ENCODE data around the gene RINT1. TPM values are rescaled to one million over a fixed set of nuclear protein-coding genes. Genes with fewer than 3 reads are reported as not detected.
"Not testable (repeated sequence)": the region's sequence is repeated elsewhere in the genome, so short reads cannot be mapped to it uniquely, and the experiment has no call there.

Gene RINT1
- polyA plus RNA-seq, 3 donors, result 3.2 to 11.8 (median 5.2) TPM

- no peak overlapping the region for H3K27ac Mint-ChIP-seq
- H3K9me3 ChIP-seq (replicated peaks in 1 of 2; ENCODE audit: control insufficient read depth in 1 of 2, insufficient read depth in 1 of 2, low read length in 2 of 2), result no peaks in the 10 kb centered on the region
Observed at GRCh38 chr7:105594034-105594433, 62.0 kb downstream of the RINT1 start.

DNA sequence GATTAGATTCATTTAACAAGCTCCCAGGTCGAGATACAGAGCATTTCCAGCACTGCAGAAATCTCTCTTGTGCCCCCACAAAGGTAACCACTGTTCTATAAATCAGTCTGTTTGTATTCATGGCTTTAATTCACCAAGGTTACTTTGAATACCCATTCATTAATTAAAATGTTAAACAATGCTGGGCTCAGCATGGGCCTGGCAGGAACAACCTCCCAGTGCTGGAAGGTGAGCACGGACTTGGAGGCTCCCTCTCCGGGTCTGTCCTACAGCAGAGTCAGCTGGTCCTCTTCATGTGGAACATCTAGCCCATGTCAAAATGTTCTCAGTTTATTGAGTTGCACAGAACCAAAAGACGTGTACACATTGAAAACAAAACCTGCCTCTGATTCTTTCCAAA, 64.9 kb downstream of the RINT1 start:
- Histone ChIP-seq H3K4me1 (ENCODE audit: control insufficient read depth in 1 of 2, insufficient read depth in 2 of 2, low read length in 2 of 2) (no peaks in the 10 kb centered on the region), H3K4me2 (replicated peaks; ENCODE audit: extremely low read depth, low read length, poor library complexity, severe bottlenecking) (no peak overlapping the region), H3K27ac (ENCODE audit: low read depth in 1 of 2, low read length in 2 of 2) (no peak overlapping the region), H2AFZ (ENCODE audit: insufficient read depth, low read depth, low read length, poor library complexity, severe bottlenecking) (no peak overlapping the region), H4K20me1 (ENCODE audit: insufficient read depth, low read length) (no peaks in the 10 kb centered on the region), H3K4me3 (replicated peaks in 1 of 3; ENCODE audit: low read depth in 2 of 3, low read length in 3 of 3) (no peak overlapping the region), H3K36me3 (replicated peaks in 1 of 2; ENCODE audit: control insufficient read depth in 1 of 2, insufficient read depth in 2 of 2, low read length in 2 of 2) (no peaks in the 10 kb centered on the region), H3K79me2 (ENCODE audit: insufficient read depth, low read length) (no peaks in the 10 kb centered on the region), H3K9ac (ENCODE audit: insufficient read depth, low read length, poor library complexity, severe bottlenecking) (no peak overlapping the region), H3K9me3 (replicated peaks in 1 of 2; ENCODE audit: control insufficient read depth in 1 of 2, insufficient read depth in 1 of 2, low read length in 2 of 2) (no peaks in the 10 kb centered on the region), H3K27me3 (ENCODE audit: control insufficient read depth in 2 of 2, insufficient read depth in 2 of 2, low read length in 2 of 2) (no peaks in the 10 kb centered on the region)
- no peak for DNase-seq
- H3K9me3 Mint-ChIP-seq, result no peaks in the 10 kb centered on the region
- 91% methylated on average over 2 of the region's 4 CpGs for WGBS (ENCODE audit: insufficient coverage)
- intact Hi-C loops (cut with micrococcal nuclease), result no loop called here
- H3K27me3 Mint-ChIP-seq (ENCODE audit: low read depth in 3 of 3), result peaks cover 4 to 12% (median 6%) of the 10 kb centered on the region in 3 donors
- H3K4me3 Mint-ChIP-seq, result no peak overlapping the region
- TF ChIP-seq, protein P1, sequence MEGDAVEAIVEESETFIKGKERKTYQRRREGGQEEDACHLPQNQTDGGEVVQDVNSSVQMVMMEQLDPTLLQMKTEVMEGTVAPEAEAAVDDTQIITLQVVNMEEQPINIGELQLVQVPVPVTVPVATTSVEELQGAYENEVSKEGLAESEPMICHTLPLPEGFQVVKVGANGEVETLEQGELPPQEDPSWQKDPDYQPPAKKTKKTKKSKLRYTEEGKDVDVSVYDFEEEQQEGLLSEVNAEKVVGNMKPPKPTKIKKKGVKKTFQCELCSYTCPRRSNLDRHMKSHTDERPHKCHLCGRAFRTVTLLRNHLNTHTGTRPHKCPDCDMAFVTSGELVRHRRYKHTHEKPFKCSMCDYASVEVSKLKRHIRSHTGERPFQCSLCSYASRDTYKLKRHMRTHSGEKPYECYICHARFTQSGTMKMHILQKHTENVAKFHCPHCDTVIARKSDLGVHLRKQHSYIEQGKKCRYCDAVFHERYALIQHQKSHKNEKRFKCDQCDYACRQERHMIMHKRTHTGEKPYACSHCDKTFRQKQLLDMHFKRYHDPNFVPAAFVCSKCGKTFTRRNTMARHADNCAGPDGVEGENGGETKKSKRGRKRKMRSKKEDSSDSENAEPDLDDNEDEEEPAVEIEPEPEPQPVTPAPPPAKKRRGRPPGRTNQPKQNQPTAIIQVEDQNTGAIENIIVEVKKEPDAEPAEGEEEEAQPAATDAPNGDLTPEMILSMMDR (IDR thresholded peaks at IDR 0.05), result no peak
- H3K27ac Mint-ChIP-seq, result no peak overlapping the region
- H3K36me3 Mint-ChIP-seq, result no peaks in the 10 kb centered on the region
- peaks cover 2% of the 10 kb centered on the region for H3K4me1 Mint-ChIP-seq

More at GRCh38 chr7:105594034-105594433, 62.0 kb downstream of the RINT1 start:
- H3K27me3 ChIP-seq (ENCODE audit: control insufficient read depth in 2 of 2, insufficient read depth in 2 of 2, low read length in 2 of 2), result no peaks in the 10 kb centered on the region
- no peak overlapping the region for H3K27ac ChIP-seq (ENCODE audit: low read depth in 1 of 2, low read length in 2 of 2)
- no peak overlapping the region for H3K4me2 ChIP-seq (replicated peaks; ENCODE audit: extremely low read depth, low read length, poor library complexity, severe bottlenecking)
- peaks cover 4 to 8% (median 4%) of the 10 kb centered on the region in 3 donors for H3K27me3 Mint-ChIP-seq (ENCODE audit: low read depth in 3 of 3)
- H4K20me1 ChIP-seq (ENCODE audit: insufficient read depth, low read length), result no peaks in the 10 kb centered on the region
- no peak overlapping the region for H3K9ac ChIP-seq (ENCODE audit: insufficient read depth, low read length, poor library complexity, severe bottlenecking)
- intact Hi-C loops (cut with micrococcal nuclease), result no loop called here
- no peaks in the 10 kb centered on the region for H3K79me2 ChIP-seq (ENCODE audit: insufficient read depth, low read length)
- H3K4me3 ChIP-seq (replicated peaks in 1 of 3; ENCODE audit: low read depth in 2 of 3, low read length in 3 of 3), result no peak overlapping the region
- TF ChIP-seq, protein P1 (IDR thresholded peaks at IDR 0.05), result no peak
- no peak overlapping the region for H2AFZ ChIP-seq (ENCODE audit: insufficient read depth, low read depth, low read length, poor library complexity, severe bottlenecking)
- H3K36me3 Mint-ChIP-seq, result no peaks in the 10 kb centered on the region
- no peaks in the 10 kb centered on the region for H3K36me3 ChIP-seq (replicated peaks in 1 of 2; ENCODE audit: control insufficient read depth in 1 of 2, insufficient read depth in 2 of 2, low read length in 2 of 2)
- H3K4me1 ChIP-seq (ENCODE audit: control insufficient read depth in 1 of 2, insufficient read depth in 2 of 2, low read length in 2 of 2), result no peaks in the 10 kb centered on the region
- H3K4me1 Mint-ChIP-seq, result peaks cover 6% of the 10 kb centered on the region
- no peak overlapping the region for H3K4me3 Mint-ChIP-seq
- no peaks in the 10 kb centered on the region for H3K9me3 Mint-ChIP-seq
- no peak for DNase-seq
- no CpG with 5 or more reads among the region's 3 CpGs for WGBS (ENCODE audit: insufficient coverage)

DNA sequence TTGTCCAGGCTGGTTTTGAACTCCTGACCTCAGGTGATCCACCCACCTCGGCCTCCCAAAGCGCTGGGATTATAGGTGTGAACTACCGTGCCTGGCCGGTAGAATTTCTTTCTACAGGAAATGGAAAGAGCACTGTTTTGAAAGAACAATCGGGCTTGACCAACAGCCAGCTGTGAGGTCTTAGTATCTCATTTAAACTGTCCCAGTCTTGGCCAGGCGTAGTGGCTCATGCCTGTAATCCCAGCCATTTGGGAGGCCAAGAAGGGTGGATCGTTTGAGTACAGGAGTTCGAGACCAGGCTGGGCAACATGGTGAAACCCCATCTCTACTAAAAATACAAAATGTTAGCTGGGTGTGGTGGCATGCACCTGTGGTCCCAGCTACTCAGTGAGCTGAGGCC, 67.1 kb downstream of the RINT1 start:
- H3K4me3 Mint-ChIP-seq; H3K4me1 ChIP-seq (ENCODE audit: control insufficient read depth in 1 of 2, insufficient read depth in 2 of 2, low read length in 2 of 2); H3K4me1 Mint-ChIP-seq; H3K4me3 ChIP-seq (replicated peaks in 1 of 3; ENCODE audit: low read depth in 2 of 3, low read length in 3 of 3); intact Hi-C loops (cut with micrococcal nuclease); H2AFZ ChIP-seq (ENCODE audit: insufficient read depth, low read depth, low read length, poor library complexity, severe bottlenecking); H3K9me3 Mint-ChIP-seq; H3K36me3 ChIP-seq (replicated peaks in 1 of 2; ENCODE audit: control insufficient read depth in 1 of 2, insufficient read depth in 2 of 2, low read length in 2 of 2); H3K9ac ChIP-seq (ENCODE audit: insufficient read depth, low read length, poor library complexity, severe bottlenecking); H3K36me3 Mint-ChIP-seq; DNase-seq; H3K9me3 ChIP-seq (replicated peaks in 1 of 2; ENCODE audit: control insufficient read depth in 1 of 2, insufficient read depth in 1 of 2, low read length in 2 of 2); H3K27ac Mint-ChIP-seq; H4K20me1 ChIP-seq (ENCODE audit: insufficient read depth, low read length); H3K79me2 ChIP-seq (ENCODE audit: insufficient read depth, low read length); H3K4me2 ChIP-seq (replicated peaks; ENCODE audit: extremely low read depth, low read length, poor library complexity, severe bottlenecking); H3K27ac ChIP-seq (ENCODE audit: low read depth in 1 of 2, low read length in 2 of 2); H3K27me3 ChIP-seq (ENCODE audit: control insufficient read depth in 2 of 2, insufficient read depth in 2 of 2, low read length in 2 of 2): not testable (repeated sequence)
- WGBS (ENCODE audit: insufficient coverage), result 90% methylated on average over 6 of the region's 8 CpGs
- H3K27me3 Mint-ChIP-seq (ENCODE audit: low read depth in 3 of 3), result peaks cover 5 to 16% (median 6%) of the 10 kb centered on the region in 3 donors
